Measurements from ENCODE around the gene HS6ST3.

Gene HS6ST3

DNA sequence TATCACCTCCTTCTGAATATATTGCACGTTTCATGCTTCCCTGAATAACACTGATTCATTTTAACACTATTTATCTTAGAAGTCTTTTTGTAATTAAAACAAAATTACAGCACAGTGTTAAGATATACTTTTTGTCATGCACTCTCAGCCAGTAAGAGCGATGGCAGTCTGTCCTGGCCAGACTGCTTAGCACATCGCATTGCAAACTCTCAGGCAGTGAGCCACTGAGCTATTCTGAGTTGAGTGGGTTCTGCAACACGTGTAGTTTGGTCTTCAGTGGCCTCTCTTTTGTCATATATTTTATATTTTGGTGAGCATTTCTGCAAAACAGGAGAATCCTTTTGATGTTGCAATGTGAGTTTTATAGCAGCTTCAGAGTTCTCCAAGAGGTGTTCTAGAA is 332.1 kb downstream of the HS6ST3 start:
- Histone ChIP-seq H3K27ac (ENCODE audit: low read length) (no peak overlapping the region), H3K9ac (ENCODE audit: low read length in 2 of 2) (no peak overlapping the region), H3K4me1 (ENCODE audit: control insufficient read depth, insufficient read depth, low read length) (no peaks in the 10 kb centered on the region), H3K36me3 (ENCODE audit: control insufficient read depth in 2 of 2, insufficient read depth in 2 of 2, low read length in 2 of 2) (no peaks in the 10 kb centered on the region), H3K9me3 (ENCODE audit: control insufficient read depth in 2 of 2, low read length in 2 of 2) (no peaks in the 10 kb centered on the region), H3K4me3 (ENCODE audit: low read length in 2 of 2) (no peak overlapping the region), H3K27me3 (ENCODE audit: control insufficient read depth in 1 of 2, insufficient read depth in 2 of 2, low read length in 2 of 2) (no peaks in the 10 kb centered on the region)

DNA sequence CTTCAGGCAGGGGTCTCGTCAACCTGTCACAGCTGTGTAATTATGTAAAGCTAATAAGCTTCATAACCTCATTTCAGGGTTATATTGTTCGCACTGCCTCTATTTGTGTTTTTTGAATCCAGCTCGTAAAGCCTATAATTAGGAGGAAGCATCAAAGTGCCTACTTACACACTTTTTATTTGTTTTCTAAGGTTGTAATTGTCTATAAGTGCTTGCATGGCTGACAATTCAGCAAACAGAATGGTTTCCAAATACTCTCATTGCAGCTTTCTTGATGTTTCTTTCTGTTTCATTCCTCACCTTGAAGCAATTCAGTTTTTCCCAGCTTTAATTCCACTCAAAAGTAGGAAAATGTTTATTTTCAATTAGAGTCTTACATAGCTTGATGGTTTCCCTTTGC is 336.3 kb downstream of the HS6ST3 start:
- H3K27me3 ChIP-seq (ENCODE audit: control insufficient read depth in 1 of 2, insufficient read depth in 2 of 2, low read length in 2 of 2) = no peaks in the 10 kb centered on the region
- no peaks in the 10 kb centered on the region for H3K4me1 ChIP-seq (ENCODE audit: control insufficient read depth, insufficient read depth, low read length)
- no peak overlapping the region for H3K4me3 ChIP-seq (ENCODE audit: low read length in 2 of 2)
- H3K9me3 ChIP-seq (ENCODE audit: control insufficient read depth in 2 of 2, low read length in 2 of 2) = no peaks in the 10 kb centered on the region
- no peaks in the 10 kb centered on the region for H3K36me3 ChIP-seq (ENCODE audit: control insufficient read depth in 2 of 2, insufficient read depth in 2 of 2, low read length in 2 of 2)
- no peak overlapping the region for H3K9ac ChIP-seq (ENCODE audit: low read length in 2 of 2)
- H3K27ac ChIP-seq (ENCODE audit: low read length) = no peak overlapping the region

DNA sequence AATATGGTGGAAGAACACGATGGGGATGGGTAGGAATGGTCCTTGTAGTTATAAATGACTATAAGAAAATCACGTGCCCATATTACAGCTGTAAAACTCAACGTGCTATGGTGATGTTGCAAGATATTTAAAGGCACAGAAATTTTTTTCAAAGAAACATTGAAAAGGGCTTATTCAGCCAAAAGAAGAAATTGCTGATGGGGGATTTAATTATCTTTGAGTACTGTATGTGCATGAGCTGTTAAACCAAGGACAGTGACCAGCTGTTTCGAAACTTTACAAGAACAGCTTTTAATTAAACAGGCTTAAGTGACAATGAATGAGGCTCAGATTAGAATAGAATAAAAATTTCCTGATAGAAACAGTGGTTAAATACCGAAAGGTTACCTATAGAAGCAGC is 339.0 kb downstream of the HS6ST3 start:
- Histone ChIP-seq H3K4me3 (ENCODE audit: low read length in 2 of 2) (no peak overlapping the region), H3K9me3 (ENCODE audit: control insufficient read depth in 2 of 2, low read length in 2 of 2) (no peaks in the 10 kb centered on the region), H3K27me3 (ENCODE audit: control insufficient read depth in 1 of 2, insufficient read depth in 2 of 2, low read length in 2 of 2) (no peaks in the 10 kb centered on the region), H3K27ac (ENCODE audit: low read length) (no peak overlapping the region), H3K36me3 (ENCODE audit: control insufficient read depth in 2 of 2, insufficient read depth in 2 of 2, low read length in 2 of 2) (no peaks in the 10 kb centered on the region), H3K9ac (ENCODE audit: low read length in 2 of 2) (no peak overlapping the region), H3K4me1 (ENCODE audit: control insufficient read depth, insufficient read depth, low read length) (no peaks in the 10 kb centered on the region)

DNA sequence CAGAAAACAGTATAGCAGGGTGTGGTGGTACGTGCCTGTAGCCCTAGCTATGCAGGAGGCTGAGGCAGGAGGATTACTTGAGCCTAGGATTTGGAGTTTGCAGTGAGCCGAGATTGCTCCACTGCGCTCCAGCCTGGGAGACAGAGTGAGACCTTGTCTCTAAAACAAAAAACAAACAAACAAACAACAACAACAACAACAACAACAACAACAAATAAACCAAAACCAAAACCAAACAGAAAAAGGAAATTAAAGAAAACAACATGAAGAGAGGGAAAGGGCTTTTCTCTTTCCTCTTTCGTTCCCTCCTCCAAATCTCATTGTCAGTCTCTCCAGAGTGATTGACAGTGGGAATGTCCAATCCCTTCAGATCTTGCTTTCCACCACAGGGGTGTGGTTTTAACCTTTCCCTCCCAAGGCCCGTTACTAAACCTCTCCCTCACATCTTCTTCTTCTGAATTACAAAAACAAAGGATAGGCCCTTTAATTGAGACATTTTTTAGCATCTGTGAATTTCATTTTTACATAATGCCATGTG is 341.2 kb downstream of the HS6ST3 start:
- Histone ChIP-seq H3K27me3 (ENCODE audit: control insufficient read depth in 1 of 2, insufficient read depth in 2 of 2, low read length in 2 of 2) (no peaks in the 10 kb centered on the region), H3K4me1 (ENCODE audit: control insufficient read depth, insufficient read depth, low read length) (no peaks in the 10 kb centered on the region), H3K4me3 (ENCODE audit: low read length in 2 of 2) (no peak overlapping the region), H3K36me3 (ENCODE audit: control insufficient read depth in 2 of 2, insufficient read depth in 2 of 2, low read length in 2 of 2) (no peaks in the 10 kb centered on the region), H3K9me3 (ENCODE audit: control insufficient read depth in 2 of 2, low read length in 2 of 2) (no peaks in the 10 kb centered on the region), H3K9ac (ENCODE audit: low read length in 2 of 2) (no peak overlapping the region), H3K27ac (ENCODE audit: low read length) (no peak overlapping the region)

DNA sequence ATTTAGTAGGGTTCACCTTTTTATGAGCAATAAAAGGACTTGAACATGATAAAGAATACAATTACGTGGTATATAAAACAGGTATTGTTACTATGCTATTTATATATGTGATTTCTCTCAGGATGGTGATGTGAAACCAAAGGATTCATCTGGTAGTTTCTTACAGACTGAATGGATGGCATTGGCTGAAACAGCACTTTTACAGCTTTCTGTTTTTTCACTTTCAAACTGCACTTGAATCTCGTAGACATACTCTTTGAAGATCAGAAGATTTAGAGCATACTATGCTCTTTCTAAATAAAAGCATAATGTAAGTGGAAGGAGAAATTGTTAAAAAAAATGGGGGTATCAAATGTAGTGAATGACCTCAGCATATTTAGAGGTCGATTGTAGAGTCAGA is 354.8 kb downstream of the HS6ST3 start:
- Histone ChIP-seq H3K9me3 (ENCODE audit: control insufficient read depth in 2 of 2, low read length in 2 of 2) (no peaks in the 10 kb centered on the region), H3K27ac (ENCODE audit: low read length) (no peak overlapping the region), H3K4me1 (ENCODE audit: control insufficient read depth, insufficient read depth, low read length) (no peaks in the 10 kb centered on the region), H3K4me3 (ENCODE audit: low read length in 2 of 2) (no peak overlapping the region), H3K27me3 (ENCODE audit: control insufficient read depth in 1 of 2, insufficient read depth in 2 of 2, low read length in 2 of 2) (no peaks in the 10 kb centered on the region), H3K9ac (ENCODE audit: low read length in 2 of 2) (no peak overlapping the region), H3K36me3 (ENCODE audit: control insufficient read depth in 2 of 2, insufficient read depth in 2 of 2, low read length in 2 of 2) (no peaks in the 10 kb centered on the region)

DNA sequence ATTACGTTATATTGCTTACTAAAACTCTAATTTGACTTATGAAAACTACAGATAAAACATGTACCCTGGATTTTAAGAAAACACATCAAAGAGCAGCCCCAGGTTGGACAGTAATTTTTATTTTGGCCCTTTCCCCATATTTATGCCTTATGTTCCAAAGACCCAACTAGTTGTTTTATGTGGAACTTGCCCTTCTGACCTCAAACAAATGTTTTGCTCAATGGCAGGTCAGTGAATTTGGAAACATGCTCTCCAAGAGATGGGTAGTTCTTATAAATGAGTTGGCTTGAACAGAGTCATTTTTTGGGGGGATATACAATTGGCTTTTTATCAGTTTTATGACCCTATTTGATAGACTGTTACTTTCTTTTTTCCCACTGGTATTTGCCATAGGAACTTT is 360.0 kb downstream of the HS6ST3 start:
- Histone ChIP-seq H3K4me1 (ENCODE audit: control insufficient read depth, insufficient read depth, low read length) (no peaks in the 10 kb centered on the region), H3K9me3 (ENCODE audit: control insufficient read depth in 2 of 2, low read length in 2 of 2) (no peaks in the 10 kb centered on the region), H3K4me3 (ENCODE audit: low read length in 2 of 2) (no peak overlapping the region), H3K27me3 (ENCODE audit: control insufficient read depth in 1 of 2, insufficient read depth in 2 of 2, low read length in 2 of 2) (no peaks in the 10 kb centered on the region), H3K27ac (ENCODE audit: low read length) (no peak overlapping the region), H3K36me3 (ENCODE audit: control insufficient read depth in 2 of 2, insufficient read depth in 2 of 2, low read length in 2 of 2) (no peaks in the 10 kb centered on the region), H3K9ac (ENCODE audit: low read length in 2 of 2) (no peak overlapping the region)

GRCh38 chr13:96450326-96451020 is 360.6 kb downstream of the HS6ST3 start:
- Histone ChIP-seq H3K27ac (ENCODE audit: low read length) (no peak overlapping the region), H3K9ac (ENCODE audit: low read length in 2 of 2) (no peak overlapping the region), H3K4me1 (ENCODE audit: control insufficient read depth, insufficient read depth, low read length) (no peaks in the 10 kb centered on the region), H3K9me3 (ENCODE audit: control insufficient read depth in 2 of 2, low read length in 2 of 2) (no peaks in the 10 kb centered on the region), H3K4me3 (ENCODE audit: low read length in 2 of 2) (no peak overlapping the region), H3K36me3 (ENCODE audit: control insufficient read depth in 2 of 2, insufficient read depth in 2 of 2, low read length in 2 of 2) (no peaks in the 10 kb centered on the region), H3K27me3 (ENCODE audit: control insufficient read depth in 1 of 2, insufficient read depth in 2 of 2, low read length in 2 of 2) (no peaks in the 10 kb centered on the region)

- no peaks in the 10 kb centered on the region for H3K27me3 ChIP-seq (ENCODE audit: control insufficient read depth in 1 of 2, insufficient read depth in 2 of 2, low read length in 2 of 2)
- no peaks in the 10 kb centered on the region for H3K4me1 ChIP-seq (ENCODE audit: control insufficient read depth, insufficient read depth, low read length)
- no peaks in the 10 kb centered on the region for H3K36me3 ChIP-seq (ENCODE audit: control insufficient read depth in 2 of 2, insufficient read depth in 2 of 2, low read length in 2 of 2)
- H3K27ac ChIP-seq (ENCODE audit: low read length) = no peak overlapping the region
- H3K9ac ChIP-seq (ENCODE audit: low read length in 2 of 2) = no peak overlapping the region
- no peak overlapping the region for H3K4me3 ChIP-seq (ENCODE audit: low read length in 2 of 2)
- H3K9me3 ChIP-seq (ENCODE audit: control insufficient read depth in 2 of 2, low read length in 2 of 2) = no peaks in the 10 kb centered on the region
Observed at GRCh38 chr13:96454466-96454865, 364.6 kb downstream of the HS6ST3 start.

- Histone ChIP-seq H3K36me3 (ENCODE audit: control insufficient read depth in 2 of 2, insufficient read depth in 2 of 2, low read length in 2 of 2) (no peaks in the 10 kb centered on the region), H3K27ac (ENCODE audit: low read length) (no peak overlapping the region), H3K4me3 (ENCODE audit: low read length in 2 of 2) (no peak overlapping the region), H3K27me3 (ENCODE audit: control insufficient read depth in 1 of 2, insufficient read depth in 2 of 2, low read length in 2 of 2) (no peaks in the 10 kb centered on the region), H3K9ac (ENCODE audit: low read length in 2 of 2) (no peak overlapping the region), H3K4me1 (ENCODE audit: control insufficient read depth, insufficient read depth, low read length) (no peaks in the 10 kb centered on the region), H3K9me3 (ENCODE audit: control insufficient read depth in 2 of 2, low read length in 2 of 2) (no peaks in the 10 kb centered on the region)
Observed at GRCh38 chr13:96460609-96461008, 370.7 kb downstream of the HS6ST3 start.

GRCh38 chr13:96473526-96474180 is 383.7 kb downstream of the HS6ST3 start:
- Histone ChIP-seq H3K9me3 (ENCODE audit: control insufficient read depth in 2 of 2, low read length in 2 of 2) (no peaks in the 10 kb centered on the region), H3K4me3 (ENCODE audit: low read length in 2 of 2) (no peak overlapping the region), H3K36me3 (ENCODE audit: control insufficient read depth in 2 of 2, insufficient read depth in 2 of 2, low read length in 2 of 2) (no peaks in the 10 kb centered on the region), H3K4me1 (ENCODE audit: control insufficient read depth, insufficient read depth, low read length) (peaks cover 3% of the 10 kb centered on the region), H3K27ac (ENCODE audit: low read length) (no peak overlapping the region), H3K27me3 (ENCODE audit: control insufficient read depth in 1 of 2, insufficient read depth in 2 of 2, low read length in 2 of 2) (no peaks in the 10 kb centered on the region), H3K9ac (ENCODE audit: low read length in 2 of 2) (no peak overlapping the region)

DNA sequence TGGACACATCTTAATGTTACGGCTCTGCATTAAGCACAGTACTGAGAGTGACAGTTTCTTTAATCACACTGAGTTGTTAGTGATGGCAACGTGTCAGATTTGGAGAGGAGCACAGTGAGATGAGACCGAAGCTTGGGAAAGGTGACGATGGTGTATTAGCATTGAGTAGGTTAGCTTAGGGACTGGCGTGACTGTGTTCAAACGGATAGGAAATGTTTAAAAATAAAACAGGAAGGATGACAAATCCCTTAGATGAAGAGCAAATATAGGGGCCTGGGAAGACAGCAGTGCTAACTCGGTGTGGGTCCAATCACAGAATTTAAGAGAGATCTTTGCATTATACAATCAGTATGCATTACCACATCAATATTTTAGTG is 384.3 kb downstream of the HS6ST3 start:
- no peak overlapping the region for H3K27ac ChIP-seq (ENCODE audit: low read length)
- no peaks in the 10 kb centered on the region for H3K27me3 ChIP-seq (ENCODE audit: control insufficient read depth in 1 of 2, insufficient read depth in 2 of 2, low read length in 2 of 2)
- peaks cover 3% of the 10 kb centered on the region for H3K4me1 ChIP-seq (ENCODE audit: control insufficient read depth, insufficient read depth, low read length)
- H3K9ac ChIP-seq (ENCODE audit: low read length in 2 of 2) = no peak overlapping the region
- H3K36me3 ChIP-seq (ENCODE audit: control insufficient read depth in 2 of 2, insufficient read depth in 2 of 2, low read length in 2 of 2) = no peaks in the 10 kb centered on the region
- no peaks in the 10 kb centered on the region for H3K9me3 ChIP-seq (ENCODE audit: control insufficient read depth in 2 of 2, low read length in 2 of 2)
- no peak overlapping the region for H3K4me3 ChIP-seq (ENCODE audit: low read length in 2 of 2)

All from stomach smooth muscle (tissue), 2 donors.